Ecto neural progenitor cell (in vitro differentiated cells): ENCODE measurements around the gene STXBP4.
"Not testable (repeated sequence)": the region's sequence is repeated elsewhere in the genome, so short reads cannot be mapped to it uniquely, and the experiment has no call there.

Experiments used
- DNase-seq: peaks from one replicate; pipeline ENCODE4 v3.0.0-alpha.2; 2018; ENCODE audit warnings: low spot score

Gene STXBP4

DNA sequence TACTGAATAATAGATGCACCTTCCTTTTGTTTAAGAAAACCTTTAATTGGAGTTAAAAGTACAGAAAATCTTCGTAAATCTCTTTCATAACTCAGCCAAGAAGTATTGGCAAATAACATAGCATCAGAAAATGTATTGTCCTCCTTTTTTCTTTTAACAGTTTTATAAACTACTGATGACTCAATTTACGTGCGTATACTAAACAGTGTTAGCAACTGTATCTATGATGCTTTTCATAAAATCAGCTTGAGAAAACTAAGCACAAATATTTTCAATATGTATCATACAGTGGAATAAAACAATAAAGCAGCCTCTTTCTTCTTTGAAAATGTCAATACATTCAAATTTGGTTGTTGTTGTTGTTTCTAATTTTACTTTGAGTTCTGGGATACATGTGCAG is 88.6 kb downstream of the STXBP4 start:
- DNase-seq = no peak

DNA sequence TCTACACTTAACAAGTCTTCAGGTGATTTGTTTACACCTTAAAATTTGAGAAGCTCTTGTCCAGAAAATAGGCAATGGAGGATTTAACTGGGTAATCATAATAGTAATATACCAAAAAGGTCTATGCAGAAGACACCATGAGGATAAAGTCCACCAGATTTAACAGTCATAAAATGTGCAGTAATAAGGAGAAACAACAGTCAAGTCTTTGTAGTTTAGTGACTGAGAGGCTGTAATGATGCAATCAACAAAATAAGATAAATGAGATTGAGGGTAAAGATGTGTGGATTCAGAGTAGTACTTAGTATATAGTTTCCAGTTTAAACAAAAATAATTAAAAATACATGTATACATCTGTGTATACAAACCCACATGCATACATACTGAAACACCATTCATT is 91.2 kb downstream of the STXBP4 start:
- DNase-seq = no peak

- no peak for DNase-seq
Measured at GRCh38 chr17:55062921-55063320, 94.4 kb downstream of the STXBP4 start.

GRCh38 chr17:55063885-55064874 is 95.6 kb downstream of the STXBP4 start:
- no peak for DNase-seq

- DNase-seq = no peak
Measured at GRCh38 chr17:55067697-55068439, 99.3 kb downstream of the STXBP4 start.

GRCh38 chr17:55068862-55069811 is 100.6 kb downstream of the STXBP4 start:
- no peak for DNase-seq

- no peak for DNase-seq
Measured at GRCh38 chr17:55069983-55070529, 101.5 kb downstream of the STXBP4 start.

DNA sequence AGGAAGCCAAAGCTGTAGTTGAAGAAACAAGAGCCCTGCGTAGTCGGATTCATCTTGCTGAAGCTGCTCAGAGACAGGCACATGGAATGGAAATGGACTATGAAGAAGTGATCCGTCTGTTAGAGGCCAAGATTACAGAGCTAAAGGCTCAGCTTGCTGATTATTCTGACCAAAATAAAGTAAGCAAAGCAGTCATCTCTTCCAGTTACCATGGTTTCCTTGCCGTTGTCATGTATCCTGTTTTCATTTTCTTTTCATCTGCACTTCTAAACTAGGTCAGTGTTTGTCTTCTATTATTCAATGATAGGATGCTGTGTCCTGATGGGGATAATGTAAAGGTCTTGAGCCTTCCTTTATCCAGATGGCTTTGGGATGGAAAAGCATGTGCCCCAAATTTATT is 104.3 kb downstream of the STXBP4 start:
- DNase-seq = no peak

DNA sequence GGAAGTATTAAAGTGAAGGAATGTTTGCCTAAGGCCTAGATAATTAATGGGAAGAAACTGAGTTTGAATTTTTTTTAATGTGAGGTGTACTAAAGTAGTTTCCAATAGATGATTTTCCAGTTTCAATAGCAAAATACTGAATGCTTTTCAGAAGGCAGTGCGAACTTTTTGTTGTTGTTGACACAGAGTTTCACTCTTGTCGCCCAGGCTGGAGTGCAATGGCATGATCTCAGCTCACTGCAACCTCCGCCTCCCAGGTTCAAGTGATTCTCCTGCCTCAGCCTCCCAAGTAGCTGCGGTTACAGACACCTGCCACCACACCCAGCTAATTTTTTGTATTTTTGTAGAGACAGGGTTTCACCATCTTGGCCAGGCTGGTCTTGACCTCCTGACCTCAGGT is 104.9 kb downstream of the STXBP4 start:
- not testable (repeated sequence) for DNase-seq

DNA sequence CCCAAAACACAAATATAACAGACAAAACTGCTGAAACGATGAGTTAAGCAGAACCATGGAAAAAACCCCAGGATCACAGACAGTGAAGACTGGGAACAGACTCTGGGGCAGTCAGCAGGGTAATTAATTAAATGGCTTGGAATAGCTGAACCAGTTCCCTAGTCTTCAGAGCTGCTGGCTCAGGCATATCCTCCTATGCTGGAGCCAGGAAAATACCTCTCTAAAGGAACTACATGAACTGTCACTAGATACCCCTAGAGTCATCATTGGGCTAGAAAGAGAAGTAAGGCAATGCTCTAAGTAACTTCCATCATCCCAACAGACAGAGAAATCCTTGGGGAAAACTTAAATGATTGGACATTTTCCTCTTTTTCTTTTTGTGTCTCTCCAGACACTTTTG is 113.0 kb downstream of the STXBP4 start:
- no peak for DNase-seq

- no peak for DNase-seq
Measured at GRCh38 chr17:55086635-55087058, 118.1 kb downstream of the STXBP4 start.

GRCh38 chr17:55089256-55089655 is 120.7 kb downstream of the STXBP4 start:
- DNase-seq = no peak

DNA sequence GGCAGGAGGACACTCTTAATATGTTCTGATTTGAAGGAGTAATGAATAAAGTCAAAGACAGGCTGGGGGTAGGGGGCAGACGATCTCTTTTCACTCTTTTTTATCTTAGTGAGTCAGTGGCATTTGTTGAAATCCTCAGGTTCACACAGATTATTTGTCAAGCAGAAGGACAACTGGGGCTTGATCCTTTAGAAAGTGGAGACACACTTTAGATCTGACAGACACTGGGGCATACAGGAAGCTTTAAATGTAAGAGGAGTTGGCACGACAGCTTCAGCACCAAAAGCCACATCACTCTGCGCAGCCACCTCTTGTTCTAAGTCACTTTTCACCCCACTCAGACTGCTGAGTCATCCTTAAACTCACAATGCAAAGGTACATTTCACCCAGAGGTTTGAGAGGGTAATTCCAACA is 121.5 kb downstream of the STXBP4 start:
- DNase-seq = no peak

GRCh38 chr17:55093353-55093752 is 124.8 kb downstream of the STXBP4 start:
- DNase-seq = no peak

- DNase-seq = no peak
Measured at GRCh38 chr17:55098765-55099164, 130.2 kb downstream of the STXBP4 start.

- no peak for DNase-seq
Measured at GRCh38 chr17:55110521-55110920, 142.0 kb downstream of the STXBP4 start.

DNA sequence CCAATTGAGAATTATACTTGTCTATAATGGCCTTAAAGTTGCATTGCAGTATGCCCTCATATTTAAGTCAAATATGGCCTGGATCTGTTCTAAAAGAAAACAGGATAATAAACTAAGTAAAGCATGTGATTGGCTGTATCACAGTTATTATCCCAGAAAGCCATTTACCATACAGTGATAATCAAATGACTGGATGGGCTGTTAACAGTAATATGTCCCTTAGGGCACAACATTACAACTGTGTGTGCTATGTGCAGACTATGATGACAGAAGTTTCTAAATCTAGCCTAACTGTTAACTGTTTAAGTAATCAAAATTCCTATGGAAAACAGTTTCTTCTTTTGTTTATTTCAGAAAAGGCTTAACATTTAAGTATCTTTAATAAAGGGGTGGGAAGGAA is 145.7 kb downstream of the STXBP4 start:
- DNase-seq = no peak

GRCh38 chr17:55116440-55116914 is 147.9 kb downstream of the STXBP4 start:
- no peak for DNase-seq

DNA sequence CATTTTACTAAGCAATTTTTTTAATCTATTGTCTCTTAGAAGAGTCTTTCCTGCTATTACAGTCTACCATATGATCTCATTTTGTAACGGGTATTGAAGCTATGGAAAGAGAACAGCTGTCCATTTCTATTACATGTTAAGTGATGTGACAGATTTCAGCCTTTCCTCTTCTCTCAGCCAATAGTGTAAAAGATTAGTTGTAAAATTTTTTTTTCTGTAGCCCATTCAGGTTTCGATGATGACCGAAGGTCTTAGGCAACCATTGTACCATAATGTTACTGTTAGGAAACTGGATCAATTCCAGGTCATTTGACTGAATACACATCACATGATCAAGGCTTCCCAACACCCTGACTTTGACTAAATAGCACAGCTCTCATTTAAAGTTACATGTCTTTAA is 148.6 kb downstream of the STXBP4 start:
- no peak for DNase-seq

GRCh38 chr17:55120651-55121050 is 152.1 kb downstream of the STXBP4 start:
- DNase-seq = no peak

- no peak for DNase-seq
Measured at GRCh38 chr17:55121268-55121667, 152.7 kb downstream of the STXBP4 start.
